ENCODE results near the gene TRAF6. TPM values are rescaled to one million over a fixed set of nuclear protein-coding genes. Genes with fewer than 3 reads are reported as not detected.
"Not testable (repeated sequence)": the region's sequence is repeated elsewhere in the genome, so short reads cannot be mapped to it uniquely, and the experiment has no call there.

TRAF6 gene
- total RNA-seq, result 10 to 100 TPM; 10.3 to 19.0 TPM

DNA sequence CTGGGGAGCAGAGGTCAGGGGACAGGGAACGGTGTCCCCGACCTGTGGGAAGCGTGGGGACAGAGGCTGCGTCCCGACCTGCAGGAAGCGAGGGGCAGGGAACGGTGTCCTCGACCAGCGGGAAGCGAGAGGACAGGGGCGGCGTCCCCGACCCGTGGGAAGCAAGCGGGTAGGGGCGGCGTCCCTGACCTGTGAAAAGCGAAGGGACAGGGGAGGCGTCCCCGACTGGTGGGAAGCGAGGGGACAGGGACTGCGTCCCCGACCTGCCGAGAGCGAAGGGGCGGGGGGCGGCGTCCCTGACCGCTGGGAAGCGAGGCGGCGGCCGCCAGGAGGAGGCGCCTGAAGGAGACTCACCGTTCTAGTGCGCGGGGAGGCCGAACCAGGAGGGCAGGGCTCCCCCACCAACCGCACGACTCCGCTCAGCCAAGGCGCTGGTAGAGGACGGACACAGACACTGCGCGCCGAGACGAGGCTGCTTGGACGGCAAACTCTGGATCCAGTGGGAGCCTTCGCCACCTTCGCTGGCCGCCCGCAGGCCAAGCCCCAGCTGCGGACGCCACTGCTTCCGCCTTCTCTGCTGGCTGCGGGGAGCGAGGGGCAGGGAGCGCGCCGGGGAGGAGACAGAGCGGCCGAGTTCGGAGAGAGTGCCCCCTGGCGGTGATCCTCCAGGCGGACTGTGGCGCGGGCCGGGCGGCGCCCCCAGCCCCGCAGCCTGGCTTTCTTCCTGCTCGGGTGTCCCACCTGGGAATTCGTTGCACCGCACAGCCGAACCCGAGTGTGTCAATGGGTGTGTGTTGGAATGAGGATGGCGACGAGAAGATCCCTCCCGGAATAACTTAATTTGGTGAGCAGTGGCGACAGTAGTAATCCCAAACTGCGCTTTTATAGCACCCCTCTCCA is at the start of gene TRAF6:
TRAF6 (minus strand) TSS at position 579 of the 900 bp plus-strand sequence. CDS start 8,757 bp downstream, outside the sequence.
- Histone ChIP-seq H3K9me3 (no peaks in the 10 kb centered on the region), H3K4me1 (replicated peaks) (no peaks in the 10 kb centered on the region), H3K27me3 (replicated peaks; ENCODE audit: insufficient read depth) (no peaks in the 10 kb centered on the region), H3K36me3 (no peaks in the 10 kb centered on the region), H3K27ac (peak within 1 kb of the TSS; percentile 83 to 87), H3K4me3 (peak within 1 kb of the TSS; percentile 62 to 80)
- intact Hi-C loops (cut with DNase I), result no loop called here
- WGBS, result under 1% methylated on average over 69 of the region's 81 CpGs
- peak; percentile 83 for DNase-seq (ENCODE audit: low spot score)
- peak; percentile 83 to 93 (median 89) for TF ChIP-seq CTCF (IDR thresholded peaks at IDR 0.05)
- peak; percentile 80 for TF ChIP-seq POLR2AphosphoS5 (IDR thresholded peaks at IDR 0.05)
- peak; percentile 64 for TF ChIP-seq POLR2A (IDR thresholded peaks at IDR 0.05)

DNA sequence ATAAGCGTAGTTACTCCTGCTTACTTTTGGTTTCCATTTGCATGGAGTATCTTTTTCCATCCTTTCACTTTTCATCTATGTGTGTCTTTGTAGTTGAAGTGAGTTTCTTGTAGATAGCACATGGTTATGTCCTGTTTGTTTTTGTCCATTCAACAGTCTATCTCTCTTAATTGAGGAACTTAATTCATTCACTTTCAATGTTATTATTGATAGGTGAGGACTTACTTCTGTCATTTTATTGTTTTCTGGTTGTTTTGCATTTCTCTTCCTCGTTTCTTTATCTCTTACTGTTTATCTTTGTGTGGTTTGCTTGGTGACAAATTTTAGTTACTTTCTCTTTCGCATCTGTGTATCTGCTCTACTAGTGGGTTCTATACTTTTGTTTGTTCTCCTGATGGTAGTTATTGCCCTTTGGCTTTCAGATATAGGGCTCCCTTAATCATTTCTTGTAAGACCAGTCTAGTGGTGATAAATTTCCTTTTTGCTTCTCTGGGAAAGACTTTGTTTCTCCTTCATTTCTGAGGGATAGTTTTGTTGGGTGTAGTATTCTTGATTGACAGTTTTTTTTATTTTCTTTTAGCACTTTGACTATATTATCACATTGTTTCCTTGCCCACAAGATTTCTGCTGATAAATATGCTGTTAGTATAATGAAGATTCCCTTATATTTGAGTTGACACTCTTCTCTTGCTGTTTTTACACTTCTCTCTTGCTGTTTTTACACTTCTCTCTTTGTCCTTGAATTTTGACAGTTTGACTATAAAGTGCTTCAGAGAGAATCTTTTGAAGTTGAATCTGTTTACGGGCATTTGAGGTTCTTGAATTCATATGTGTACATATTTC is 48.7 kb upstream of the TRAF6 start:
- no peaks in the 10 kb centered on the region for H3K36me3 ChIP-seq
- H3K27ac ChIP-seq, result no peak overlapping the region
- H3K4me1 ChIP-seq (replicated peaks), result no peaks in the 10 kb centered on the region
- 66% methylated on average over 4 of the region's 4 CpGs for WGBS
- H3K4me3 ChIP-seq, result no peak overlapping the region
- H3K27me3 ChIP-seq (replicated peaks; ENCODE audit: insufficient read depth), result no peaks in the 10 kb centered on the region
- intact Hi-C loops (cut with DNase I), result no loop called here
- DNase-seq (ENCODE audit: low spot score), result no peak
- TF ChIP-seq POLR2AphosphoS5 (IDR thresholded peaks at IDR 0.05) (no peak), CTCF (IDR thresholded peaks at IDR 0.05) (no peak), POLR2A (IDR thresholded peaks at IDR 0.05) (no peak)
- no peaks in the 10 kb centered on the region for H3K9me3 ChIP-seq

- no peak overlapping the region for H3K4me3 ChIP-seq
- H3K9me3 ChIP-seq, result no peaks in the 10 kb centered on the region
- H3K36me3 ChIP-seq, result no peaks in the 10 kb centered on the region
- H3K27me3 ChIP-seq (replicated peaks; ENCODE audit: insufficient read depth), result no peaks in the 10 kb centered on the region
- no peak overlapping the region for H3K27ac ChIP-seq
- intact Hi-C loops (cut with DNase I), result no loop called here
- H3K4me1 ChIP-seq (replicated peaks), result no peaks in the 10 kb centered on the region
- DNase-seq (ENCODE audit: low spot score), result no peak
- TF ChIP-seq POLR2A (IDR thresholded peaks at IDR 0.05) (no peak), CTCF (IDR thresholded peaks at IDR 0.05) (no peak), POLR2AphosphoS5 (IDR thresholded peaks at IDR 0.05) (no peak)
Observed at GRCh38 chr11:36557991-36558390, 47.9 kb upstream of the TRAF6 start.

DNA sequence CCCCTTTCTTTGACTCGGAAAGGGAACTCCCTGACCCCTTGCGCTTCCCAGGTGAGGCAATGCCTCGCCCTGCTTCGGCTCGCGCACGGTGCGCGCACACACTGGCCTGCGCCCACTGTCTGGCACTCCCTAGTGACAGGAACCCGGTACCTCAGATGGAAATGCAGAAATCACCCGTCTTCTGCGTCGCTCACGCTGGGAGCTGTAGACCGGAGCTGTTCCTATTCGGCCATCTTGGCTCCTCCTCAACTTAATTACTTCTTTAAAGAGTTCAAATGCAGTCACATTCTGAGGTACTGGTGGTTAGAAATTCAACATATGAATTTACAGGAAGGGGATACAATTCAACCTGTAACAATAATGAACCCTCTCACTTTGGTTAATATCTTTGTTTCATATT is 47.3 kb upstream of the TRAF6 start:
- H3K4me1 ChIP-seq (replicated peaks); H3K36me3 ChIP-seq; H3K9me3 ChIP-seq; H3K27ac ChIP-seq; H3K4me3 ChIP-seq; DNase-seq (ENCODE audit: low spot score); H3K27me3 ChIP-seq (replicated peaks; ENCODE audit: insufficient read depth); intact Hi-C loops (cut with DNase I): not testable (repeated sequence)
- 100% methylated on average over 8 of the region's 17 CpGs for WGBS

- intact Hi-C loops (cut with DNase I), result no loop called here
- no peak overlapping the region for H3K4me3 ChIP-seq
- 54% methylated on average over 1 of the region's 1 CpG for WGBS
- no peaks in the 10 kb centered on the region for H3K27me3 ChIP-seq (replicated peaks; ENCODE audit: insufficient read depth)
- no peaks in the 10 kb centered on the region for H3K4me1 ChIP-seq (replicated peaks)
- DNase-seq (ENCODE audit: low spot score), result no peak
- no peak overlapping the region for H3K27ac ChIP-seq
- H3K9me3 ChIP-seq, result no peaks in the 10 kb centered on the region
- no peaks in the 10 kb centered on the region for H3K36me3 ChIP-seq
- TF ChIP-seq CTCF (IDR thresholded peaks at IDR 0.05), result no peak
- no peak for TF ChIP-seq POLR2AphosphoS5 (IDR thresholded peaks at IDR 0.05)
- TF ChIP-seq POLR2A (IDR thresholded peaks at IDR 0.05), result no peak
Observed at GRCh38 chr11:36550385-36551115, 40.5 kb upstream of the TRAF6 start.

Data from prostate gland (tissue), 2 donors.